CD1c-positive myeloid dendritic cell (primary cell): Measurements from ENCODE around the gene OLIG3.

Experiments used
- DNase-seq: peaks from one replicate; pipeline ENCODE4 v3.0.0-alpha.2; 2016; ENCODE audit errors: extremely low spot score

Gene OLIG3

GRCh38 chr6:137496368-137496767, 2.2 kb upstream of the OLIG3 start:
- DNase-seq, result no peak

- peak; percentile 32 for DNase-seq
Measured at GRCh38 chr6:137495703-137496336, 1.6 kb upstream of the OLIG3 start.

GRCh38 chr6:137494988-137495702, 951 bp upstream of the OLIG3 start:
- no peak for DNase-seq

DNA sequence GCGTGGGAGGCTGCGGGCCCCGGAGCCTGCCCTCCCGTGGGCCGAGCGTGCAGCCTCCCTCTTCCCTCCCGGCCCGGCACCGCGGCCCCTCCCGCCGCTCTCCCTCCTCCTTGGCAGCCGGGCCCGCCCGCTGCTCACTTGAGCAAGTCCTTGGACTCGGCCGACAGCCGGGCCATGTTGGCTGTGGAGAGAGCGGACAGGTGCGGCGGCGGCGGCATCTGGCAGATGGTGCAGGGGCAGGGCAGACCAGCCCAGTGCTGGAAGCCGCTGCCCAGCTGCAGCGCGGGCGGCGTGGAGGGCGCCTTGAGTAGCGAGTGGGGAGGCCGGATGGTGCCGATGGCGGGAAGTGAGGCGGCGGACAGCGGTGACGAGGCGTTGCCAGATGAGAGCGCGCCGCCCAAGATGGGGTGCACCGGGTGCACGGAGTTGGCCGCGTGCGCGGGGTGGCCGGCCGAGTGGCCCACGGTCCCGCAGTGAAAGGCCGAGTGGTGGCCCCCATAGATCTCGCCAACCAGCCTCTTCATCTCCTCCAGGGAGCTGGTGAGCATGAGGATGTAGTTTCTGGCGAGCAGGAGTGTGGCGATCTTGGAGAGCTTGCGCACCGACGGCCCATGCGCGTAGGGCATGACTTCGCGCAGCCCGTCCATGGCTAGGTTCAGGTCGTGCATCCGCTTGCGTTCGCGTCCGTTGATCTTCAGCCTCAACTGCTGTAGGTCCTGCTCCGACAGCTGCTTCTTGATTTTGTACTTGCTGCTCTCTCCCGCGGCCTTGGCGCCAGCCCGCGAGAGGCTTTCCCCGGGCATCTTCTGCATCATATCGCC, 766 bp downstream of the OLIG3 start:
- DNase-seq, result no peak

- DNase-seq, result no peak
Measured at GRCh38 chr6:137492289-137493217, 1.6 kb downstream of the OLIG3 start.

DNA sequence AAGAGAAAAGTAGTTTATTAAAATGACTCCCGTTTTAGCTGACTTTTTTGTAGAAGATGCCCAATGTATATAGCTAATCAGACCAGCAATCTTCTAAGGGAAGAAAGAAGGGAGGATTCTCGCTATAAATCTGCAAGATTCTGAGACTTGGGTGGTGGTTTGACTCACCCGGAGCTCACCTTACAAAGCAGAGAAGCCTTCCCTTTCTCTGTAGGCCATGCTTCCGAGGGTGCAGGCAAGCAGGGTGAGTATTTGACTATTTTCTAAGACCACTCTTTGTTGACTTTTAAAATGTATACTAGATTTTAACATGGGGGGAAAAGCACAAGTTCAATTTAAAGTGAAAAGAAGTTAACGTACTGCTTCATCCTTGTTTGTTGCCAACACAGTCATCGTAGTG, 2.7 kb downstream of the OLIG3 start:
- no peak for DNase-seq

- no peak for DNase-seq
Measured at GRCh38 chr6:137490961-137491360, 3.2 kb downstream of the OLIG3 start.

GRCh38 chr6:137490006-137490905, 3.9 kb downstream of the OLIG3 start:
- DNase-seq, result no peak

DNA sequence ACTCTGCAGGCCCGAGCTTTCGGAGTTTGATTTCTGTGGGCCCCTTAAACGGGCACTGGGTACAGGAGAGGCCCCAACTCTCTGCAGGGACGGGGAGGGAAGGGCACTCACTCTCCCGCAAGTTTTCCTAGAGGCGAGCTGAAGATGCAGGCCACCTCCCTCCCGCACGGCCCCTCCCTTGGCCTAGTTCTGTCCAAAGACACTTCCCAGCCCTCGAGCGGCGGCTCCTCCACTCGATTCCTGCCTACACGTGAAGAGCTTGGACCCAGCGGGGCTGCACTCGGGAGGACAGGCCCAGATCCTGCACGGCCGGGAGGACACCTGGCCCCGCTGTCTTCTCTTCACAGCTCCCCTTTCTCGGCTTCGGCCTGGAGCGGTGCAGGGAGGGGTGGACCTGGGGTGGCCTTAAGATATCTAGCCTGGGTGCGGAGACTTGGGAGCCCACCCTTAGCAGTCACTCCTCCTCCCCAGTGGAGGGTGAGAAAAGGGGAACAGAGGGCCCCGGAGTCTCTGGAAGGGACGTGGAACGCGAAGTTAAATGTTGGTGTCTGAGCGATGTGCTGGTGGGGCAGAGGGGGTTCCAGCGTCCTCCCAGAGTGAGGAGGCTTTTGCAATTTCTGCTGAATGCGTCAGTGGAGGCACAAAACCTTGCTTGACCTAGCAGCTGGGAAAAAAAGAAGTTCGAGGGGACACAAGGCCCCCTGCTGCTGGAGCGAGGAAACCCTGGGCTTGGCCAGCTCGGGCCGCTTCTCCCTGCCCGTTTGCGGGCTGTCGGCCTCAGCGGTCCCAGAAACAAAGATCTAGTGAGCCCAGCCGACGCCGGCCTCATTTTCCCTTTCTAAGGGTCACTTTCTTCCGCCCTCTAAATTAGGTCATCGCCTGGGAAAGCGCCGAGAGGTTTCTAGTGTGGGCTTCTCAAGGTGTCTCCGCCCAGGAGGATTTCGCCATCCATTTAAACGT, 4.9 kb downstream of the OLIG3 start:
- DNase-seq, result no peak

DNA sequence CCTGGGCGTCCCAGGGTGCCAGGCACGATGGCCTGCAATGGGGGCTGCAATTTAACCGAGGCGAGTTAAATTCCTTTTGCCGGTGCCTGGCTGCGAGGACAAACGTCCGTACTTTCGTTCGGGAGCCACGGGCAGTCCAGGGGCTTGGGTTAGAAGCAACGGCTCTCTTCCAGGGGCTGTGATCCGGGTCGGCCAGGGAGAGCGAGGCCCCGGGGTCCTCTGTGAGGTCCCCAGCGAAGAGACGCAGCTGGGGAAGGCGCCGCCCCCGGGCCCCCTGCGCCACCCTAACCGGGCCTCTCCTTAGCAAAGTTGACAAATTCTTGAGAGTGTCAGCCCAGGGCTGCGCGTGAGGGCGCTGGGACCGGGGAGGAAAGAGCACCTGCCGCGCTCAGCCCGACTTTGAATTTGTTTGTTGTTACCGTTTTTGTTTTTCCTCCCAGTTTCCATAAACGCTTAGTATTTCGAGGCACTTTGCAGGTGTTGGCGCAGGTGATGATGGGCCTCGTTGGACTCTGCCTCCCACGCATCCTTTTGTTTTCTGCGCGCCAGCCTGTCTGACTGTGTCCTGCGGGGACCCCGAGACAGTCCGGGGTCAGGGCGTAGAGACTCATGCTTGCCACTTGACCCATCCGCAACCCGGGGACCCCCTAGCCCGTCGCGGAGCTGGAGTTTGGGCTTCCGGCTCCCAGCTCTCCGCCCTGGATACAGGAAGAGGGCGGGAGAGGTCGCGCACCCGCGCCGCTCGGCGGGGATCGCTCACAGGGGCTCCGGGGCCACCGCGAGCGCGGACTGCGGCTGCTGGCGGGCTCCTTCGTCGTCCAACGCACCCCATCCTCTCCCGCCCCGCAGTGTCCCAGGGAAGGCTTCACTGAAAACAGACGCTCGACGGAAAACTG, 5.8 kb downstream of the OLIG3 start:
- no peak for DNase-seq

DNA sequence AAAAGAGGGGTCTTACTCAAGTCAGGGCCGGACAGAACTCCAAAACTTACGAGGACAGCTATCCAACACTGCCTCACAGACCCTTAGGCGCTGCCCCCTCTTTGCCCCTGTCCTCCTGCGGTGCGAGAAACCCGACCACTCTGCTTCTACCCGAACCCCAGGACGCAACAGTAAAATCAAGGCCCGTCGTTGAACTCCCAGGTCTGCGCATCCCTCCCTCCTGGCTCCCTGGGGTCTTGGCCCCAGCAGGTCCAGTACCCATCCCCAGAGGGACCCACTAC, 6.4 kb downstream of the OLIG3 start:
- DNase-seq, result no peak

DNA sequence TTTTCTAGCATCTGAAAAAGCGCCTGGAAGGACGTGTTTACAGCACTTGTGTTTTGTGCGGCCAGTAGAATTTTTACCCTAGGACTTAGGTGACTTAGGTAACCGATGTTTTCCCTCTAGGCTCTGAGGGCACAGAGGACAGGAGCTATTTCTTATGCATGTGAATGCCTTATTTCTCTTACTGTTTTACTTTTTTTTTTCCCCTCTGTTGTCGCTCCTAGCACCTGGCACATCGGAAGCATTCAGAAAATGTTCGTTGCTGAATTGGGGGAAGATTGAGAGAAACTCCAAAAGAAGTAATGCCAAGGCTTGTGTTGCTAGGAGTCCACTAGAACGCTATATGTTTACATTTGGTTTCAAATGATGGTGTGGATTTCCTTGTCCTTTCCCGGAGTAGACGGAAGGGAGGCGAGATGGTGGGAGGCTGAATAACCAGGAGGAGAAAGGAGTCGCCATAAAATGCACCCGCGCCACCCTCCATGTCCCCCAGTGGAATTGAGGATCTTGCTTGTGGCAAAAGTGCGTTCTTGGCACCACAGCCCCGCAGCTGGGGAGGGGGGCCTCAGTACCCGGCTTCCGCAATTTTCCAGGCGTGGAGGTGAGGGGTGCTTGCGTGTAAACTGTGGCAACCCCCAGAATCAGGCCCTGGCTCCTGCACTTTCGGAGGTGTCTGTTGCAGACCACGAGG, 6.9 kb downstream of the OLIG3 start:
- DNase-seq, result no peak

DNA sequence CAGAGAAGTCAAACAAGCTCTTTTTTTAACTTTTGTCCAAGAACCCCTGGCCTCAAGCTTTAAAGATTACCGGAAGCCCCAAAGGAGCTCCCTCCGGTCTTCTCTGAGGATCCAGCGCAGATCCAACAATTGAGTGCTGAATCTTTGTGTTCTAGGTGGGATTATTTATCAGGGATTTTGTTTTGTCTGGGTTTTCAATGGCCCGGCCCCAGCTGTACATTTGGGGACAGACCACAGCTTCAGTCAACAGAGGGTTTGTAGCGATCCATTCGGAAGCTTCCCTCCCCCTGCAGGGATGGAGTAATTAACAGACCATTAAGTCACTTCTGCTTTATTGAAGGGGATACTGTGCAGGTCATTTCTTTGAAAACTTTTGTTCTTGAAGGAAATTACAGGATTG, 7.8 kb downstream of the OLIG3 start:
- no peak for DNase-seq

DNA sequence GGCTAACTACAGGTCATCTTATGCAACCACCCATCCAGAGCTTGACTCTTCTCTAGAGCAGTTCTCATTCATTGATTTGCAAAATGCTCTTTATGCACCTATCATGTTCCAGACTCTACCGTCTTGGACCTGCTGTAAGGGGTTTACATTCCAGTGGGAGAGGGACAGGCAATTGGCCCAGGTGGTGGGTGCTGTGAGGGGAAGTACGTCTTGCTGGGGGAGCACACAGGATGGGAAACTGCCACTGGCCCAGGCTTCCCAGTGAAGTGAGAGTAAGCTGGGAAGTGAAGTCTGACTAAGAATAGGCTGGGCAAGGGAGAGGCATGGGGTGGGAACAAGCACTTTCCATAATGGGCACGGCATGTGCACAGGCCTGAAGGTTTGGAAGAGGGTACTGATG, 13.8 kb downstream of the OLIG3 start:
- DNase-seq, result no peak

DNA sequence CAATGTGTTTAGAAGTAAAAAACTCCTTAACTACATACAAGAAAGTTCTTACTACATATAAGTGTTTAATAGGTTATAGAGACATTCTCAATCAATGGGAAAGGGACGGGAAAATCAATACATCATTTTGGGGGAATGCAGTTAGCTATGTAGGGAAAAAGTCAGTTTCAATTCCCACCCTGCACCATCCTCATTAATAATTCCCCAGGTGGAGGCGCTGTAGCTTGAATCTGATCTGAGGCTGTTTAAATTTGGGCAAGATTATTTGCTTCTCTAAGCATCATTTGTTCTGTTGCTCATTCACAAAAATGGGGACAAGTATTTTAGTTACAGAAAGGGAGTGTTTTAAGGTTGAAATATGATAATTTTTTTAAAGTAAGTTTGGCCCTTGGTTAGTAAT, 19.1 kb downstream of the OLIG3 start:
- no peak for DNase-seq

DNA sequence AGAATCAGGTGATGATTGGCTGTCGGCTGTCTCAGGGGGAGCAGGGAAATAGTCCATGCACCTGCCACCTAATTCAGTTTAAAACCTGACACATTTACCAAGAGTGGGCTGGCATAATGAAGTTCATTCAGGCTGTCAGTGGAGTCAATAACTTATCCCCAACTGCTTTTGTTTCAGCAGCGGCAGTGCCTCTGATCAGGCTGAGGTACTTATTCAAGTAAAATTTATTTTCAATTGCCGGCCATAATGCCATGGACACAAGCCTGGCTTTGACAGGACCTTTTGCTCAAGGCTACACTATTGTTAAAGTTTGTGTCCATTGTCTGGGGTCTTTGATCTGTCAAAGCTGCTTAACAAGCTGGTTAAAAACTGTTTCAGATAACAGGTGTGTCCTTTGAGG, 20.6 kb downstream of the OLIG3 start:
- no peak for DNase-seq

DNA sequence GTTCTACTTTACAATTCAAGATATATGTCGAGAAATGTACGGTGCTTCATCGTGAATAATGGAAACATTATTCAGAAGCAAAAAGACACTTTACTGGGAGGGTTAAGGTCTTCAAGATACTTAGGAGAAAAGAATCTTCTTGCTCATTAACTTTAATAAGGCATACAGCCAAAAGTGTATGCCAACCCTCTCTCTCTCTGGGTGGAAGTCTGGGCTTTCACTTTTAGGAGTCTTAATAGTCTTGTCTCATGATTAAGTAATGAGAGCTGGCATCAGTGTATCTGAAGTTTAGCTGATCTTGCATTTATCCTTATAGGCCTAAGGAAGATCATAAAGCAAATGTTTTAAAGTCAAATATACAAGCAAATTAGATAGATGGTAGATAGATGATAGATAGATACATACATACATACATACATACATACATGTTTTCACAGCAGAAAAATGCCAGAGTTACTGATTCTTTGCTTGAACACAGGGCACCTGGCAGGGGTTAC, 21.5 kb downstream of the OLIG3 start:
- no peak for DNase-seq

- no peak for DNase-seq
Measured at GRCh38 chr6:137471986-137472385, 22.2 kb downstream of the OLIG3 start.
